Measurements from ENCODE around the gene AKAP14. TPM values are rescaled to one million over a fixed set of nuclear protein-coding genes. Genes with fewer than 3 reads are reported as not detected.
A peak's percentile ranks its signal among the peaks of the same experiment; 100 is the strongest.

AKAP14 gene
- not detected in 2 replicates for total RNA-seq
- long read RNA-seq, result 0 reads

GRCh38 chrX:119895843-119896326 is at the start of gene AKAP14:
Gene AKAP14 (plus strand): TSS chrX:119895893. CDS start chrX:119903224, 7,331 bp downstream.
- TF ChIP-seq CTCF (IDR thresholded peaks at IDR 0.05; ENCODE audit: unreplicated experiment), result no peak
- peaks cover 5% of the 10 kb centered on the region for H3K9me3 Mint-ChIP-seq (ENCODE audit: low read depth)
- no peaks in the 10 kb centered on the region for H3K36me3 Mint-ChIP-seq (ENCODE audit: insufficient read depth)
- DNase-seq (ENCODE audit: low spot score, unreplicated experiment), result no peak
- H3K4me3 Mint-ChIP-seq (ENCODE audit: low read depth), result no peak within 1 kb of the TSS
- no peak within 1 kb of the TSS for H3K27ac Mint-ChIP-seq
- H3K27me3 Mint-ChIP-seq, result no peaks in the 10 kb centered on the region
- peaks cover 3% of the 10 kb centered on the region for H3K4me1 Mint-ChIP-seq (ENCODE audit: low read depth)

- no peaks in the 10 kb centered on the region for H3K27me3 Mint-ChIP-seq
- H3K4me3 Mint-ChIP-seq (ENCODE audit: low read depth), result peak within 1 kb of the TSS; percentile 97
- peak within 1 kb of the TSS; percentile 99 for H3K27ac Mint-ChIP-seq
- H3K4me1 Mint-ChIP-seq (ENCODE audit: low read depth), result peaks cover 5% of the 10 kb centered on the region
- DNase-seq (ENCODE audit: low spot score, unreplicated experiment), result peak; percentile 86
- TF ChIP-seq CTCF (IDR thresholded peaks at IDR 0.05; ENCODE audit: unreplicated experiment), result no peak
- peaks cover 11% of the 10 kb centered on the region for H3K36me3 Mint-ChIP-seq (ENCODE audit: insufficient read depth)
- peaks cover 16% of the 10 kb centered on the region for H3K9me3 Mint-ChIP-seq (ENCODE audit: low read depth)
Measured at GRCh38 chrX:119852382-119853353, 43.0 kb upstream of the AKAP14 start, which contains the start of gene UPF3B. Gene UPF3B (minus strand): TSS chrX:119852963. CDS start chrX:119852928, 35 bp downstream.

GRCh38 chrX:119853444-119853843 is 42.2 kb upstream of the AKAP14 start:
- peak overlapping the region; percentile 96 for H3K27ac Mint-ChIP-seq
- peaks cover 5% of the 10 kb centered on the region for H3K4me1 Mint-ChIP-seq (ENCODE audit: low read depth)
- no peak for DNase-seq (ENCODE audit: low spot score, unreplicated experiment)
- peaks cover 16% of the 10 kb centered on the region for H3K9me3 Mint-ChIP-seq (ENCODE audit: low read depth)
- H3K4me3 Mint-ChIP-seq (ENCODE audit: low read depth), result peak overlapping the region; percentile 97
- peaks cover 9% of the 10 kb centered on the region for H3K36me3 Mint-ChIP-seq (ENCODE audit: insufficient read depth)
- TF ChIP-seq CTCF (IDR thresholded peaks at IDR 0.05; ENCODE audit: unreplicated experiment), result no peak
- no peaks in the 10 kb centered on the region for H3K27me3 Mint-ChIP-seq

- Mint-ChIP-seq H3K36me3 (ENCODE audit: insufficient read depth) (peaks cover 2% of the 10 kb centered on the region), H3K4me3 (ENCODE audit: low read depth) (peak overlapping the region; percentile 84), H3K27me3 (no peaks in the 10 kb centered on the region), H3K27ac (peak overlapping the region; percentile 97), H3K9me3 (ENCODE audit: low read depth) (peaks cover 4% of the 10 kb centered on the region), H3K4me1 (ENCODE audit: low read depth) (peaks cover 4% of the 10 kb centered on the region)
- TF ChIP-seq CTCF (IDR thresholded peaks at IDR 0.05; ENCODE audit: unreplicated experiment), result no peak
- no peak for DNase-seq (ENCODE audit: low spot score, unreplicated experiment)
Measured at GRCh38 chrX:119870626-119871131, 25.0 kb upstream of the AKAP14 start.

GRCh38 chrX:119871245-119871598 is 24.5 kb upstream of the AKAP14 start:
- DNase-seq (ENCODE audit: low spot score, unreplicated experiment), result no peak
- TF ChIP-seq CTCF (IDR thresholded peaks at IDR 0.05; ENCODE audit: unreplicated experiment), result no peak
- peak overlapping the region; percentile 97 for H3K27ac Mint-ChIP-seq
- H3K27me3 Mint-ChIP-seq, result no peaks in the 10 kb centered on the region
- peaks cover 4% of the 10 kb centered on the region for H3K4me1 Mint-ChIP-seq (ENCODE audit: low read depth)
- peaks cover 4% of the 10 kb centered on the region for H3K9me3 Mint-ChIP-seq (ENCODE audit: low read depth)
- peaks cover 4% of the 10 kb centered on the region for H3K36me3 Mint-ChIP-seq (ENCODE audit: insufficient read depth)
- peak overlapping the region; percentile 84 for H3K4me3 Mint-ChIP-seq (ENCODE audit: low read depth)
